Breast epithelium (tissue), 4 donors: Measurements from ENCODE around the gene RAB6D. TPM values are rescaled to one million over a fixed set of nuclear protein-coding genes. Genes with fewer than 3 reads are reported as not detected.
A peak's percentile ranks its signal among the peaks of the same experiment; 100 is the strongest.
"Not testable (repeated sequence)": the region's sequence is repeated elsewhere in the genome, so short reads cannot be mapped to it uniquely, and the experiment has no call there.

ENCODE experiments used
- DNase-seq, 2 donors: peaks; one replicate each; pipeline ENCODE4 v3.0.0-alpha.2; 2019; ENCODE audit warnings: low spot score in 2 of 2
- H3K27ac ChIP-seq, 2 donors: fragments of 200-600 bp; sonication (generic) in 1 of 2; one replicate each; pipeline ENCODE4 v1.5.1; 2016 to 2019; ENCODE audit warnings: mild to moderate bottlenecking in 1 of 2
- H3K27me3 ChIP-seq, 2 donors: fragments of 200-600 bp; sonication (generic) in 1 of 2; one replicate each; pipeline versions ENCODE4 v1.5.1 to v1.6.0; 2017 to 2019; ENCODE audit warnings: control low read depth in 1 of 2, mild to moderate bottlenecking in 1 of 2
- H3K36me3 ChIP-seq: fragments of 200-600 bp; one replicate; pipeline ENCODE4 v1.5.1; 2019
- H3K4me1 ChIP-seq, 2 donors: fragments of 200-600 bp; sonication (generic); one replicate each; pipeline ENCODE4 v1.5.1; 2016 to 2019; ENCODE audit warnings: control low read depth in 1 of 2
- H3K4me3 ChIP-seq, 3 donors: fragments of 200-600 bp; sonication (generic); 1 replicate in 2 of 3; 2 replicates in 1 of 3; pipeline ENCODE4 v1.5.1; 2016 to 2019; ENCODE audit warnings: mild to moderate bottlenecking in 3 of 3, moderate library complexity in 2 of 3
- H3K9me3 ChIP-seq, 2 donors: fragments of 200-600 bp; sonication (generic) in 1 of 2; one replicate each; pipeline ENCODE4 v1.5.1; 2016 to 2019; ENCODE audit warnings: control low read depth in 1 of 2
- POLR2A ChIP-seq: fragments of 450-650 bp; IDR thresholded peaks from one replicate; pipeline ENCODE4 v1.6.1; 2016; ENCODE audit warnings: antibody characterized with exemption, mild to moderate bottlenecking, moderate library complexity
- POLR2AphosphoS5 ChIP-seq, 3 donors: sonication (generic); formaldehyde crosslinking; IDR thresholded peaks; one replicate each; pipeline ENCODE4 v1.6.1; 2017; ENCODE audit warnings: antibody characterized with exemption in 3 of 3
- intact Hi-C: fragments of 100-400 bp; cut with DNase I; formaldehyde crosslinking; loops from one replicate; pipeline ENCODE4 v1.15.1; 2023; ENCODE audit warnings: low total_unique reads
- total RNA-seq, 3 donors: library from RNA; depleted of rRNA; stranded (reverse); fragments of >200 nt; gene quantifications; one replicate each; pipeline ENCODE4 v1.1.0, GENCODE V29; 2016
- TF ChIP-seq, protein P1 (sequence below), 3 donors: fragments of 450-650 bp; IDR thresholded peaks; one replicate each; pipeline ENCODE4 v1.5.1; 2016 to 2017; ENCODE audit warnings: antibody characterized with exemption in 3 of 3, mild to moderate bottlenecking in 3 of 3, moderate library complexity in 3 of 3

Gene RAB6D
- total RNA-seq = not detected

DNA sequence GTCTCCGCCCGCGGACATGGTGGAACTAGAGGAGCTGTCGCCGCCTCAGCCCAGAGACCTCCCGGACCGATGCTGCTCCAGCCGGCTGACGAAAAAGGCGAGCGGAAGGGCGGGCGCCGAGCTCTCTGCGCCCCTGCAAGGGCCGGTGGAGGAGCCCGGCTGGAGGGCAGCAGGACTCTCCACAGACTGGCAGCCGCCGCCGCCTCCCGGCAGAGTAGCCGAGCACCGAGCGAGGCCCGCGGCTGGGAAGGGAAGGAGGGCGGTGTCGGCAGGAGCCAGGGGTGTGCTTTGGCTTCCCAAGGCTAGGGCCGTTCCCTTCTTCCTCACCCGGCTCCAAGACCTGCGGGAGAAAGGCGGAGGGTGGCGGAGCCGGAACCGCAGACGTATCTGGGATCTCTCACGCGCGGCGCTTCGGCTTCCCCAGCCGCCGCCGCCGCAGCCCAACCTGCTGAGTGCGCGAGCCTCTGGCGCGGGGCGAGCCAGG, at the start of gene RAB6D:
TSS of gene RAB6D (minus strand) at position 466 of the 484 bp plus-strand sequence. CDS start at position 18, 448 bp downstream.
- intact Hi-C loops, H3K27me3 ChIP-seq, H3K9me3 ChIP-seq, DNase-seq, H3K36me3 ChIP-seq, H3K27ac ChIP-seq, H3K4me1 ChIP-seq: not testable (repeated sequence)
- H3K4me3 ChIP-seq = peak within 1 kb of the TSS in 2 of 3 donors; percentile 23 to 43

DNA sequence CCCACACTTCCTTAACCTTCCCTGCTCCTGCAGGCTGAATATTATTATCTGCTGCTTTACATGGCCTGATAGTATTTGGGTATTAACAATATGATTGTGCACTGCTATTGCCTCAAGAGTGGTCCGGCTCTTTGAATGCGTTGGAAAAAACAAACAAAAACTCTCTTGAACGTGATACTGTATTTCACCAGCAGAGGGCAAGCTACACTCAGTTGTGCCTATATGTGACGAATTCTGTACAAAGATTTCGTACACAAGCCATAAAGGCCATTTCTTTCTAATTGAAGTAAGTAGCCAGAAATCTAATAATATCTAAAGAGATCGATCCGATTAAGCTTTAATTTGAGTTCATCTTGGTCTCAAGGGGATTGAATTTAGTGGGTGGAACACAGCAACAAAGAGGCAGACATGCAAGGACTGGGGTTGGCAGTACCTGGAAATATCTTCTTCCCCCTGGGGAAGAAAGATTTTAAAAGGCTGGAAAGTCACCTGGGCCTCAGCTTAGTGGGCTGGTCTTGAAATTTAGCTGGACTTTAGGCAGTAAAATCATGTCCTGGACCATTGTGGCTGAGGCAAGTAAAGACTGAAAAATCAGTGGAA, 49.3 kb upstream of the RAB6D start:
- Histone ChIP-seq H3K4me3 (no peak overlapping the region), H3K27ac (no peak overlapping the region), H3K36me3 (no peaks in the 10 kb centered on the region), H3K9me3 (no peaks in the 10 kb centered on the region), H3K4me1 (no peaks in the 10 kb centered on the region), H3K27me3 (peaks cover 0 to 3% of the 10 kb centered on the region in 2 donors)
- intact Hi-C loops = no loop called here
- TF ChIP-seq, protein P1, sequence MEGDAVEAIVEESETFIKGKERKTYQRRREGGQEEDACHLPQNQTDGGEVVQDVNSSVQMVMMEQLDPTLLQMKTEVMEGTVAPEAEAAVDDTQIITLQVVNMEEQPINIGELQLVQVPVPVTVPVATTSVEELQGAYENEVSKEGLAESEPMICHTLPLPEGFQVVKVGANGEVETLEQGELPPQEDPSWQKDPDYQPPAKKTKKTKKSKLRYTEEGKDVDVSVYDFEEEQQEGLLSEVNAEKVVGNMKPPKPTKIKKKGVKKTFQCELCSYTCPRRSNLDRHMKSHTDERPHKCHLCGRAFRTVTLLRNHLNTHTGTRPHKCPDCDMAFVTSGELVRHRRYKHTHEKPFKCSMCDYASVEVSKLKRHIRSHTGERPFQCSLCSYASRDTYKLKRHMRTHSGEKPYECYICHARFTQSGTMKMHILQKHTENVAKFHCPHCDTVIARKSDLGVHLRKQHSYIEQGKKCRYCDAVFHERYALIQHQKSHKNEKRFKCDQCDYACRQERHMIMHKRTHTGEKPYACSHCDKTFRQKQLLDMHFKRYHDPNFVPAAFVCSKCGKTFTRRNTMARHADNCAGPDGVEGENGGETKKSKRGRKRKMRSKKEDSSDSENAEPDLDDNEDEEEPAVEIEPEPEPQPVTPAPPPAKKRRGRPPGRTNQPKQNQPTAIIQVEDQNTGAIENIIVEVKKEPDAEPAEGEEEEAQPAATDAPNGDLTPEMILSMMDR (IDR thresholded peaks at IDR 0.05) = peak; percentile 74 to 85 (median 78)
- TF ChIP-seq POLR2A = no peak
- no peak for DNase-seq

DNA sequence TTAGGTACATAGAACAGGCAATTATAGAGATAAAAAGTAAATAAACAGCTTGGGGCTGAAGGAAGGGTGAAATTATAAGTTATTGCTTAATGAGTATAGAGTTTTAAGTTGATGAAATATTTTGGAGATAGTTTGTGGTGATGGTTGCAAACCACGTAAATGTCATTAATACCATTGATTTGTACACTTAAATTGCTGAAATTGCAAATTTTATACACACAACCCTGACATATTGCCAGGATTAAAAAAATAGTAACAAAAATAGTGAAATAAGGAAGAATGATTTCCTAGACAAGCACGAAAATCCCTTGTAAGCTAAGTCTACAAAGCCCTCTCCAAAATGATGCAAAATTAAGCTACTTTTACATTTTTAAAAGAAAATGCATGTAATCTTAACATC, 46.2 kb upstream of the RAB6D start:
- H3K4me3 ChIP-seq = no peak overlapping the region
- peaks cover 0 to 10% of the 10 kb centered on the region in 2 donors for H3K27me3 ChIP-seq
- no peaks in the 10 kb centered on the region for H3K36me3 ChIP-seq
- H3K4me1 ChIP-seq = no peaks in the 10 kb centered on the region
- no peak for DNase-seq
- no peaks in the 10 kb centered on the region for H3K9me3 ChIP-seq
- H3K27ac ChIP-seq = no peak overlapping the region
- TF ChIP-seq POLR2A (no peak), POLR2AphosphoS5 (IDR thresholded peaks at IDR 0.05) (no peak)
- TF ChIP-seq, protein P1 (IDR thresholded peaks at IDR 0.05) = no peak
- intact Hi-C loops = no loop called here

DNA sequence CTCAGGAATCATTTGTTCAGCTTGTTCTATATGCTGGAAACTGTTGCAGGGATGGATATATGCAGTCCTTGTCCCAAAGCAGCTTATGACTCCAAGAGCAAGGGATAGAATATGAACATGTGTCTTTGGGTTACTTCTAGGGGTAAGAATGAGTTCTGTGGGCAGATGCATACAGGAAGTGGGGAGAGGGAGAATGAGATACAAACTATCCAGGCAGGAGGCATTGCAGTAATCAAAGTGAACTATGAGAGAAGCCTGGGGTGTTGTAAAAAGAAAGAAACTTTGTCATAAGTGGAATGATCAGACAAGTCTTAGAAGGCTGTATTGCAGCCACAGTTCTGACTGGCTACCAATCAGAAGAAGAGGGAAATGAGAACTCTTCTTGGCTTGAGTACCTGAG, 44.8 kb upstream of the RAB6D start:
- TF ChIP-seq, protein P1 (IDR thresholded peaks at IDR 0.05) = no peak
- TF ChIP-seq POLR2A (no peak), POLR2AphosphoS5 (IDR thresholded peaks at IDR 0.05) (no peak)
- intact Hi-C loops = no loop called here

DNA sequence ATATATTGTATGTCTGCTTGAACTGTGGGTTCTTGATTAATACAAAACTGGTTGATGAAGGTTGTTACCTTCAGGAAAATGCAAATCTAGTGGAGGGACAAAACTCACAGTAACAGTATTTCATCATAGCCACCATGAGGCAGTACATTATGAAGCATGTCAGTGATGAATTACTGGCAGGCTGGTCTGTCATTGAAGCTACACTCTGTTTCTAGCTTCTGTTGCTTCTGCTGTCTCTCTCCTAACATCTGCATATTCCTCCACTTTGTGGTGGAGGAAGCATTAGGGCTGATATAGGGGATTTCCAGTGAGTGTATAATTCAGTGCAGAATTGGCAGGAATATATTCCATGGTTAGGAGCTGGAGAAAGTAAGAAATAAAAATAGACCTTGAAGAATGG, 44.2 kb upstream of the RAB6D start:
- intact Hi-C loops = no loop called here
- TF ChIP-seq POLR2A = no peak
- TF ChIP-seq, protein P1 (IDR thresholded peaks at IDR 0.05) = no peak
- no peak for TF ChIP-seq POLR2AphosphoS5 (IDR thresholded peaks at IDR 0.05)
- DNase-seq = no peak
- no peak overlapping the region for H3K27ac ChIP-seq
- no peaks in the 10 kb centered on the region for H3K4me1 ChIP-seq
- no peak overlapping the region for H3K4me3 ChIP-seq
- peaks cover 0 to 10% of the 10 kb centered on the region in 2 donors for H3K27me3 ChIP-seq
- H3K36me3 ChIP-seq = no peaks in the 10 kb centered on the region
- no peaks in the 10 kb centered on the region for H3K9me3 ChIP-seq

More for the DNA sequence above, 44.8 kb upstream of the RAB6D start:
- Histone ChIP-seq H3K27ac (no peak overlapping the region), H3K36me3 (no peaks in the 10 kb centered on the region), H3K4me1 (no peaks in the 10 kb centered on the region), H3K9me3 (no peaks in the 10 kb centered on the region), H3K4me3 (no peak overlapping the region), H3K27me3 (peaks cover 0 to 10% of the 10 kb centered on the region in 2 donors)
- DNase-seq = no peak
